NCI-H748 (cell line): ENCODE results near the gene FMN2.

Source experiments
- DNase-seq: peaks from one replicate; lab custom pipeline; 2025; ENCODE audit not compliant: unreplicated experiment; lab: John Stamatoyannopoulos, UW

Gene FMN2

DNA sequence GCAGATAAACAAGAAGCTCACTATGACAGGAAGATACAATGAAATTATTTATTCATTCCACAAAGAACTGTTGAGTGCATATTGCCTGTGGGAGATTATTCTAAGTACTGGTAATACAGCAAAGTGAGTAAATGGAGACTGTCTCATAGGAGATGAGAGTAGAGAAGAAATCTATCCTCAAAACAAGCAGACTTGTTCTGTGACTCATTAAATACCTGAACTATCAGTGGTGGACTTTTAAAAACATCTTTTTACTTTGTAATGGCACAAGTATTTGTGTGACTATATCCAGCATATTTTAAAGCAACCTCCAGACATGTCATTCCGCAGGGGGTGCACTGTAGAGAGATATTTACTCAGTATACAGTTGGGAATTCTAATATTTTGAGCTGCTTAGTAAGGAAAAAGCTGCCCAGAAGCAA is 259.2 kb downstream of the FMN2 start:
- DNase-seq = no peak

DNA sequence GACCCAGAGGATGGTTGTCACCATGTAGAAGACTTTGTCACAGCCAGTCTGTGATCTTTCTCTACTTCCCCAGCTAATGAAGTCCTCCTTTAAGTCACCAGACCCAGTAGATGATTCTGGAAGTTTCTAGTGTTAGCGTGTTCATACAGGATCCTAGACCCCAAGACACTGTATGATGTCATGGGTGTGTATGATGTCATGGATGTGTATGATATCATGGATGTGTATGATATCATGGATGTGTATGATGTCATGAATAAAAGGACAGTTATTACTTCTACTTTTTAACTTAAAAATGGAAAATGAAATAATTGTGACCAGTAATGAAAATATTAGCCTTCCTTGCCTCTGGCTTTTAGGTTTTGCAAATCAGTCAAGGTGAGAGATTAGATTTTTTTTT is 260.0 kb downstream of the FMN2 start:
- no peak for DNase-seq

DNA sequence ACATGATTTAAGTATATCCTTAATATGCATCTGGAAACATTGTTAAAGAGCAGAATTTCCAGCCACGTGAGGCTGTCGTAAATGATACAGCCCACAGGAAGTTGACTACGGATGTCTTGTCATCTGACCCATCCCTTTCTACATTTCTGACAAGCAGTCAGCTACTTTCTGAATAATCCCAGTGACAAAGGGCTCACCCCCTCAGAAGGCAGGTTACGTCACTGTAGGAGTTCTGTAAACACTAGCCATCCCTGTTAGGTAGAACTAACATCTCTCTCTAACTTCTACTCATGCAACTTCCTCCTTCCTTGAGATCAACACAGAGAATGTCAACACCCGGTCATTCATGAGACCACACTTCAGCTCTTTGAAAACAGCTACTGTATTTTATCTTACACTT is 261.1 kb downstream of the FMN2 start:
- DNase-seq = no peak

DNA sequence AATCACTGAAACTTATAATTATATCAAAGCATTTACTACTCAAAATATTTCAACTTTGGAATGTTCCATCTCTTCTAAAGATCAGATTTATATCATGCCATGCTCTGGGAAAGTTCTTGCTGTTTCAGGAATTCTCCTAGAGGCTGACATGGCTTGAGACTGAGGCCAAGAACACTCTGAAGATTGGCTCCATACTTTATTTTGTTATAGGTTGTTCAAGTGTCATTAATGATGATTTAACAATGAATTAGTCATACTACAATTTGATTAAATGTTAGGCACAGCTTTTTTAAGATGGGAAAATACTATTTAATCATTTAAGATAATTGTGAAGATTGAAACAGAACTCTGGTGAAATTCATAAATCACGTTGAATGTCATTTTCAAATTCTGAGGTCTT is 264.9 kb downstream of the FMN2 start:
- no peak for DNase-seq

DNA sequence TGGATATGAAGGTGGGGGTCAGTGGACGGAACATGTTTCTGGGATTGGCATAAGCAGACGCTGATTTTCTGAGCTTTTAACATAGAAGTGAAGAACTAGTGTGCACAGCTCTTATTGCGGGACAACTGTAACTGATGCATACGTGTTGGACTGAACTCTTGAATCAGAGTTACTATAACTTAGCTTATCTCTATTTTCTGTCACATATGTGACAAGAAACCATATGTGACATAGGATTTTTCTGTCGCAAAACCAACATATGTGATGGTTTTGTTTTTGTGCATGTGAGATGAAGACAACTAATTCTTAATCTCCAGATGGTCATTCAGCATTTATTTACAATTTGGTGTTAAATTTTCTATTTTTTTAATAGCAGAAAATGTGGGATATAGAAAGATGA is 270.4 kb downstream of the FMN2 start:
- no peak for DNase-seq

DNA sequence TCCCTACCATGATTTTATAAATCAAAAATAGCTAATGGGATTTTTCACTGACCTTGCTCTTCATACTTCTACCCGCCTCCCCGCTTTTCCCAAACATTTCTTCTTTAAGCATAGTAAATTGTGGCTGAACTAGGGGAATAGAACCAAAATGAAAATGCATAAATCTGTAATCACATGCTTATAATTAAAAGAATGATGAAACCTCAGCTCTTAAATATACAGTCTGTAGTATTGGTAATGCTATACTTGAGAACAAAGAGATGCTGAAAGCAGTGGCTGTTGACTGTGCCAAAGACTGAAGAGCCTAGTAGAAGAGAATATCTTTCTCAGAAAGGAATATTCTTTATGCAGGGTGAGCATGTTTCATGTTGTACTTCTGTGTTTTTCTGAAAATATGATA is 271.1 kb downstream of the FMN2 start:
- no peak for DNase-seq

DNA sequence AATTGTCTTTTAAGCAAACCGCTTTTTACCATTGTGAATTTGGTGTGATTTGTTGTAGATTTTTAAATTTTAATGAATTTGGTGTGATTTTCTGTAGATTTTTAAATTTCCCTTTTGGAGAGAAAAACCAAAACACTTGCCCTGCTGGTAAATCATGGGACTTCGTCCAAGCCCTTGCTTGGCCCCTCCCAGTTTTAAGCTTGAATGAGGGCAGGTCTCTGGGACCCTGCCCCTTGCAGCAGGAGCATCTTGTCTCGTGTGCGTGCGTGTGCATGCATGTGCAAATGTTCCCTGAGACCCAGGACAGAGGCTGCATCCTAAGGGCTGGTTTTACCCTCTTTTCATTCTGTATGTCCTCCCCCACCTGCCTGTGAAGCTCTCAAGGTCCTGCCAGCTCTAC is 271.6 kb downstream of the FMN2 start:
- no peak for DNase-seq

DNA sequence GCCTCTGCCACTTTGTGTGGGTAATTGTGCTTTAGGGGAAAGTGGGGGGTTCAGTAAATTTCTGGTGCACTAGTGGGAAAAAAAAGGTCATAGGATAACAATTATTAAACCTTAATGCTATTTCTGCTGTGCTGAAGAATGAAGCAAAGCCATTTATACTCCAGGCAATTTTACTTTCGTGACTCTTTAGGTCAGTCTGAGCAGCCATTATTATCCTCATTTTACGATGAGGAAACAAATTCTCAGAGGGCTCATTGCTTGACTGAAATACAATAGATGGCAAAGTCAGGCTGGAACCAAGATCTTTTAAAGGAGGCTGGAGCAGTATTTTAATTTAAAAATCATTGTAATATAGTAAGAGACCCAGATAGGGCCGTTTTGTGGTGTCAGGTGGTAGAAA is 272.2 kb downstream of the FMN2 start:
- no peak for DNase-seq

DNA sequence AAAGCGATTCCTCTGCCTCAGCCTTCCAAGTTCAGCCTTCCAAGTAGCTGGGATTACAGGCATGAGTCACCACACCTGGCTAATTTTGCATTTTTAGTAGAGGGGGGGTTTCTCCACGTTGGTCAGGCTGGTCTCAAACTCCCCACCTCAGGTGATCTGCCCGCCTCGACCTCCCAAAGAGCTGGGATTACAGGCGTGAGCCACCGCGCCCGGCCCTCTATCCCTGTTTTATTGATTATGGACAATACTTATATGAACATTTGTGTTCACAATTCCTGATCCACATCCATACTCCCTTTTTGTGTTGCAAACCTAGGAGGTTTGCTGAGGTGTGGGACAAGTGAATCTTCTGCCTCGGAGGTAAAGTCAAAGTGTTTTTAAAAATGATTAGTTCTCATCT is 275.0 kb downstream of the FMN2 start:
- no peak for DNase-seq

DNA sequence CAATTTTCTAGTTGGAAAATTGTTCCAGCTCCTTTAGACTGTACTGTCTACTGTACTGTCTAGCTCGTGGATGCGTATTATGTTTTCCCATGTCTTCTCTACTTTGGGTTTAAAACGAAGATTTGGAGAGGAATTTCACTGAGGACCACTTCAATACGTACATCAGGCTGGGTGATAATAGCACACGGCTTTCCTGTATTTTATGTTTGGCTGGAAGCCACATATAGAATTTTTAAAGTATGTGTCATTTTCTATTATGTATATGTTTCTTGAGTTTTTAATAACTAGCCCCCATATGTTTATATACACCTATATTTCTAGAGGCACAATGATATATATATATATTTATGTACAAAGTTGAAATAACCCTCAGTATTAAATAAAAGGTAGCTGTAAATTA is 293.9 kb downstream of the FMN2 start:
- no peak for DNase-seq

DNA sequence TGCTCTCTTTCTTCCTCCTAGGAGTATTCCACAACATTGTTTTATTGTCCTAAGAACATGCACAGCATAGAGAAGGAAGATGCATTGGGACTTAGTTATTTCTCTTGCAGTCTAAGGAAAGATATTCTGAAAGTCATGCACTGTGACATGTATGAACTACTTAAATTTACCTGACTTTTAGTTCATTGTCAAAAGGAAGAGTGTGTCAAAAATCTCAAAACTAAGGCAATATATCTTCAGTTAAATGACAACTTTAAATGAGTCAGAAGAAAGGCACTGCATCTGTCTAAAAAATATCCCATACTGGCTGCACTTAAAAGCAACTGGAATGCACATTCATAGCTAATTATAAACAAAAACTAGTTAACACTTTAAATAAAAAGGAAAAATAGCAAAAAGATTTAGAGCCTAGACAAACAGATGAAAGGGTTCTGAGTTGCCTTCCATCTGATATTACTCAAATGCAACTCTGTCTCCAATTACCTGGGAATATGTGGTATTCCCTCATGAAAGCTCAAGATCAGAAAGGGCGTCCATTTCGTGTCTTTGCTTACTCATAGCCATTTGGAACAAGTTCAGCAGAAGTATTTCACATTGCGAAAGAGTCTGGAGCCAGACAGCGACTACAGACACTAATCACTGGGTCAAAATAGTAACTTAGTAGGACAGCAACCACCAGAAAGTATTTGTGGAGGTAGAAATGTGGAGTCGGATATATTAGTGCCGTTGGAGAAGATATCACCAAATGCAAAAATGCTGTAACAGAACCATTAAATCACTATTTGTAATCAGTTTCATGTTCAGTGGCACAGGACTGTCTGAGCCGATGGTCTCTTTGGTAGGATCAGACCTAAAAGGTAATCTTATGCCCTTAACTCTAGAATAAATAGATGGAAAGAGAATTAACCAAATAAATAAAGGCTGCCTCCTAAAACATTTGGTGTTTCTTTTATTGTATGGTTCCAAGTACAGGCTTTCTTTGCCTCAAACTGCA is 294.6 kb downstream of the FMN2 start:
- DNase-seq = no peak

DNA sequence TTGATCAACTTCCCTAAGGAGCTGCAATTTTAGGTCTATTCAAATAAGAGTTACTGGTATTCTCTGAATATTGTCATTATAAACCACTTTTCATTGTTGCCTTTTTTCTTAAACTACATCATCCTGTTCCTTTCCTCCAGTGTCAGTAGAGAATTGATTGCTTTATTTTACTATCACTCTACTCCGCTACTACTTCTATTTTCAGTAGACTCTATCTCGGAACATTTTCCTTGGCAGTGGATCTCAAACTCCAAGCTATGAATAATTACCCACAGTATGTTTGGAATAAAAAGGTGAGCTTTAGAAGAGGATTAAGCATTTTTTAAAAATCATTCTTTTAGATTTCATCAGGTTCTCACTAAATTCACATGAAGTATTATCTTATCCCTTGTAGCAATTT is 295.4 kb downstream of the FMN2 start:
- no peak for DNase-seq

DNA sequence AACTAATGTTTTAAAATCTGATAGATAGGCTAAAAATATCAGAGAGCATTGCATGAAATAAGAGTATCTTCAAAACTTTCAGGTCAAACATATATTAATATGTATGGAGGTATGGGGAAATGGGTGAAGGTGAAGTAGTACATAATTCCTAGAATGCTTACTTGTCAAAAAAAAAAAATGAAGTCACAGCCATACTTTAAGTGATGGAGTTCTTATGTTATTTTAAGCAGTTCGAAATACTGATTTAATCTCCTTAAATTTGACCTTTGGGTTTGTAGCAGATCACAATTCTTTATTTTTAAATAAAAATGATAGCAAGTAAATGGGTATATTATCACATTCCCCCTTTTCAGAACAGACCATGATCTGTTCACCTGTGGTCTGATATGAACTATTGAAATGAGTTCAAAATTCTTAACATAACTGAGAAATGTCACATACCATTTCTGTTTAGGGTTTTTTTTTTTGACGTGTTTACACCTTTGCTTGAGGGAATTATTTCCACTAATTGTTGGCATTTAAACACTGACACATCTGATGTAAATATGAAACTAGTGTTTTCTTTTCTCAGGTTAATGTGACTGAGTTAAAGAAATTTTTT is 300.1 kb downstream of the FMN2 start:
- no peak for DNase-seq

DNA sequence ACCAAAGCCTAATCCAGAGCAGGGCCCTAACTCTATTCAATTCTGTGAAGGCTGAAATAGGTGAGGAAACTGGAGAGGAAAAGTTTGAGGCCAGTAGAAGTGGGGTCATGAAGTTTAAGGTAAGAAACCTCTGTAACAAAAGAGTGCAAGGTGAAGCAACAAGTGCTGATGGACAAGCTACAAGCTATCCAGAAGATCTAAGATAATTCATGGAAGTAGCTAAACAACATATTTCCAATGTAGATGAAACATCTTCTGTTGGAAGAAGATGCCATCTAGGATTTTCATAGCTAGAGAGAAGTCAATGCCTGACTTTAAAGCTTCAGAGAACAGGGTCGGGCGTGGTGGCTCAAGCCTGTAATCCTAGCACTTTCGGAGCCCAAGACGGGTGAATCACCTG is 302.7 kb downstream of the FMN2 start:
- DNase-seq = no peak

DNA sequence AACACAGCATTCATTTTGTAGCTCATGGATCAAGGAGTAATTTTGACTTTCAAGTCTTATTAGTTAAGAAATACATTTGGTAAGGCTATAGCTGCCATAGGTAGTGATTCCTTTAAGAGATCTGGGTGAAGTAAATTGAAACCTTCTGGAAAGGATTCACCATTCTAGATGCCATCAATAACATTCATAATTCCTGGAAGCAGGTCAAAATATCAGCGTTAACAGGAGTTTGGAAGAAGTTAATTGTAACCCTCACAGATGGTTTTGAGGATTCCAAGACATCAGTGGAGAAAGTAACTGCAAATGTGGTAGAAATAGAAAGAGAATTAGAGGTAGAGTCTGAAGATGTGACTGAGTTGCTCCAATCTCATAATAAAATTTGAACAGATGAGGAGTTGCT is 303.7 kb downstream of the FMN2 start:
- DNase-seq = no peak

DNA sequence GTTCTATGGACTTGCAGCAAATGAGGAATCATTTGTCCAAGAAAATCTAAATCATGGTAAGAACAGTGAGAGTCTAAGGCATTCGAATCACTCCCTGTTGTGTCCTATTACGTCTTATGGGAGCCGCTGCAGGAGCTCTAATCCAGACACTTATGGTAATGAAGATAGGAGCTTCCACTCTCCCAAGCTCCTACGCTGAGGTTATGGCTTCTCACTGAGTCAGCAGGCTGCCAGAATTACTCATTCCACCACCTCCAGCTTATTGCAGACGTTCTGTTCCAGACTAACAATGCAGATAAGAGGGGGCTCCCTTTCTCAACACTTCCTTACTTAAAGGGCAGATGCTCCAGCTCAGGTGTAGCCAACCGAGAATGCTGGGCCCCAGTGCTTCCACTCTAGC is 307.7 kb downstream of the FMN2 start:
- no peak for DNase-seq

DNA sequence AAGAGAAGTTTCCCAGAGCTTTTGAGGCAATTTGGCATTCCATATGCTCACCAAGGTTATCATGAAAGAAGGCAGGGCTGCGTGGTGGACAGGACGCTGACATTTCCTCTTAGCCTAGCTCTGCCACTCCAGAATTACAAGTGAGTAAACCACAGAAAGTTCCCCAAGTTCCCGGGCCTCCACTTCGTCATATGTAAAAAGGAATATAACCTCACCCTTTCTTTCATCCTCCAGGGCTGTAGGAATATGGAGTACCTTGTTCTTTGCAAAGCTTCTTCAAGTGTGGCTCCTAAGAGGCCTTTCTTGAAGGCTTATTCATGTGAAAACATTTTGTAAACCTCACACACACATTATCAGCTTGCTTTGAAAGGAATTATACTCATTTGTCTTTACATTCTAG is 310.0 kb downstream of the FMN2 start:
- DNase-seq = no peak

DNA sequence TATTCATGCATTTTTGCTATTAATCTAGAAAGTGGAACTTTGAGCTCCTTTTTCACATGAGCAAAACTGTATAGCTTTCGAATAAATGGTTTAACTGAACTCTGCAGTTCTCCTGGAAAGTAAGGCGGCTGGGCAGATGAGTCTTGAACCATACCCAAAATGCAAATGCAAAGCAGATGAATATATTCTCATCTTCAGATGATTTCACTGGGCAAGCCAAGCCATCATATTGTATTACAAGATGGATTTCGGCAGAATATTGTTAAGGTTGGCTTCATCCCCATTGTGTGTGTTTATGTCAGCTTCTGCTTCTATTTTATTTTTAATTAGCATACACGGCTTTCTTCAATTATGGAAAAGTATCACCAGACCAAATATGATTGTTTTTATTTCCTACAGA is 310.6 kb downstream of the FMN2 start:
- DNase-seq = no peak

DNA sequence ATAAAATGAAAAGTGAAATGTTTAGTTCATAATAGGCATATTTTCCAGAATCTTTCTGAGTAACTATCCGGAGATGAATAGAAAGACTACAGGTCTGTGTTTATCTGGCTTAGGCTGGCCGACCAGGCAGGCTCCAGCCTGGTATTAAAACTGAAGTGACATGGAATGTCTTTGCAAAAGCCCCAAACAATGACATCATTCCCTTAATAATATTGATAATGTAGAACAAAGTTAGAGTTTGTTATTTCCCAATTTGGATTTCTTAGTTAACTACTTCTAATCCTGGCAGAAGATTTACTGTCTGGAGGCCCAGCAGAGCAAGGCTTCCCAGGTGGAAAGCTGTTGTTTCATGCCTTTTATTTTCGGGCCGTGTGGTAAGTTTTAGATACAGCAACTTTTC is 312.6 kb downstream of the FMN2 start:
- DNase-seq = no peak

DNA sequence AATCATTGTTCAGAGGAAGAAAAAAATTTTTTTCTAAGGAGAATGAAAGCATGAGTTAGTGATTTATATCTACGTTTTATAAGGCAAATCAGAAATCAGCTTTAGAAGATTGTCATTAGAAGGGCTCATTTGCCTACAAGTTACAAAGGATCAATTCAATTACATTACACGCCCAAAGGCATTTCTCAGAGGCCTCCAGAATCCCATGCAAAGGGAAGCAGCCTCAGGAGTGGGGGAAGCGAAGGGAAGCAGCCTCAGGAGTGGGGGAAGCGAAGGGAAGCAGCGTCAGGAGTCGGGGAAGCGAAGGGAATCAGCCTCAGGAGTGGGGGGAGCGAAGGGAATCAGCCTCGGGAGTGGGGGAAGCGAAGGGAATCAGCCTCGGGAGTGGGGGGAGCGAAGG is 314.1 kb downstream of the FMN2 start:
- no peak for DNase-seq

DNA sequence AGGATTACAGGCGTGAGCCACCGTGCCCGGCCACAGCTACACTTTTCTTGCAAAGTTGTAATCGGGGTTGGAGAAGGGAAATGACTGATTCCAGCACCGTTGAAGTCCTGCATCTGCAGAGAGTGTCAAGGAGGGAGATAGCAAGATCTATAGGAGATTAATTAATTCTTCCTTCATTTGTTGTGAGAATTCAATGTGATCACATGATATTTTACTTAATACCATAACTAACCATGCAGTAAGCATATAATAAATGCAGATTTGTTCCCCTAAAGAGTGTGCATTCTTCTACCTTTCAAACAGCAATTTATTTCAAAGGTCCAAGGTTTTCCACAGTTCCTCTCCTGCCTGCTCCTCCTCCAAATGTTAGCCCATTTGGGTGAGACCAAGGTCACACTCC is 315.7 kb downstream of the FMN2 start:
- DNase-seq = no peak

DNA sequence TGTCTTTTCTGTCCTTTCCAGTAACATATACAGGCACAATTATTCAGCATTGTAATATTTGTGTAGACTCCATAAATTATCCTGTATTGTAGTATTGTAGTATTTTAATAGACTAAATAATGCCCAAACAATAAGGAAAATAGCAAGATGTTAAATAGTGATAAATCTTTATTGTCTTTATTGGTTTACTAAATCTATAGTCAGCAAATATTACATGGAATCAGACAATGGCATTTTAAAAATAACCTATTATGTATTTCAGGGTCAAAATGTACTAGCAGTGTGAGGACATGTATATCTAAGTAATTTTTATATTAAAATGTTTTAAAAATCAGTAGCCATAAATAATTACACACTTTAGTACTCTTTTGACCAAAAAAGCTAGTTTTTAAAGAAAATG is 317.9 kb downstream of the FMN2 start:
- no peak for DNase-seq

DNA sequence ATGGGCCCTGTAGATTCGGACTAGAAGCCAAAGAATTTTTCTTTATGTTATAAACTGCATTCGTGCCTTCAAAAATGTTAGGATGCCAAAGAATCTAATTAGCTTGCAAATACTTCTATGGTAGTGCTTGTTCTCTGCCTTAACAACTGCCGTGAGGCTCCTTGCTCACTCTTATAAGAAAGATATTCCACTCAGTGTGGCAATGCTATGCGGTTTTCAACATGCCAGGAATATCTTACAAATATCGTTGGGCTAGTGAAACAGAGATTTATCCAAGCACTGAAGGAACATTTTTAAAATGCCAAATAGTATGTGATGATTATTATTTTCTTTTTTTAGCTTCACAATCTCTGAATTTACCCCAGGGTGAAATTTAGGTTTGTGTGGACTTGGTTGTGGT is 322.0 kb downstream of the FMN2 start:
- DNase-seq = no peak
